OCI-M1 (cell line): Measurements from ENCODE around the gene ABHD14A.
"Not testable (repeated sequence)": the region's sequence is repeated elsewhere in the genome, so short reads cannot be mapped to it uniquely, and the experiment has no call there.

Source experiments
- DNase-seq: peaks from one replicate; lab custom pipeline; 2025; lab: John Stamatoyannopoulos, UW

The ABHD14A gene

GRCh38 chr3:51974963-51975851 lies at the start of gene ABHD14A:
Gene ABHD14A (plus strand): TSS chr3:51975064. CDS start chr3:51975136, 72 bp downstream.
- peak; percentile 47 for DNase-seq

- no peak for DNase-seq
These were observed 47.5 kb upstream of the ABHD14A start for GRCh38 chr3:51927061-51927977.

- no peak for DNase-seq
These were observed 46.4 kb upstream of the ABHD14A start for GRCh38 chr3:51928438-51928837.

- DNase-seq: not testable (repeated sequence)
These were observed 45.9 kb upstream of the ABHD14A start for GRCh38 chr3:51928981-51929380.

- DNase-seq: peak; percentile 9
These were observed 45.4 kb upstream of the ABHD14A start for GRCh38 chr3:51929420-51930003.

GRCh38 chr3:51930439-51930838 lies 44.4 kb upstream of the ABHD14A start:
- DNase-seq: no peak

GRCh38 chr3:51931756-51932155 lies 43.1 kb upstream of the ABHD14A start:
- no peak for DNase-seq

- DNase-seq: no peak
These were observed 42.1 kb upstream of the ABHD14A start for GRCh38 chr3:51932471-51933370.

- no peak for DNase-seq
These were observed 41.3 kb upstream of the ABHD14A start for GRCh38 chr3:51933471-51934138.

- no peak for DNase-seq
These were observed 40.6 kb upstream of the ABHD14A start for GRCh38 chr3:51934139-51934850.

- DNase-seq: no peak
These were observed 39.6 kb upstream of the ABHD14A start for GRCh38 chr3:51934991-51935885.

GRCh38 chr3:51935886-51936755 lies 38.7 kb upstream of the ABHD14A start:
- DNase-seq: no peak

- no peak for DNase-seq
These were observed 37.9 kb upstream of the ABHD14A start for GRCh38 chr3:51937014-51937413.

GRCh38 chr3:51937611-51938450 lies 37.0 kb upstream of the ABHD14A start:
- no peak for DNase-seq

- DNase-seq: no peak
These were observed 36.0 kb upstream of the ABHD14A start for GRCh38 chr3:51938780-51939425.

GRCh38 chr3:51940648-51941462 lies 34.0 kb upstream of the ABHD14A start:
- no peak for DNase-seq
